ENCODE data around the gene MRPS33.

Gene MRPS33

DNA sequence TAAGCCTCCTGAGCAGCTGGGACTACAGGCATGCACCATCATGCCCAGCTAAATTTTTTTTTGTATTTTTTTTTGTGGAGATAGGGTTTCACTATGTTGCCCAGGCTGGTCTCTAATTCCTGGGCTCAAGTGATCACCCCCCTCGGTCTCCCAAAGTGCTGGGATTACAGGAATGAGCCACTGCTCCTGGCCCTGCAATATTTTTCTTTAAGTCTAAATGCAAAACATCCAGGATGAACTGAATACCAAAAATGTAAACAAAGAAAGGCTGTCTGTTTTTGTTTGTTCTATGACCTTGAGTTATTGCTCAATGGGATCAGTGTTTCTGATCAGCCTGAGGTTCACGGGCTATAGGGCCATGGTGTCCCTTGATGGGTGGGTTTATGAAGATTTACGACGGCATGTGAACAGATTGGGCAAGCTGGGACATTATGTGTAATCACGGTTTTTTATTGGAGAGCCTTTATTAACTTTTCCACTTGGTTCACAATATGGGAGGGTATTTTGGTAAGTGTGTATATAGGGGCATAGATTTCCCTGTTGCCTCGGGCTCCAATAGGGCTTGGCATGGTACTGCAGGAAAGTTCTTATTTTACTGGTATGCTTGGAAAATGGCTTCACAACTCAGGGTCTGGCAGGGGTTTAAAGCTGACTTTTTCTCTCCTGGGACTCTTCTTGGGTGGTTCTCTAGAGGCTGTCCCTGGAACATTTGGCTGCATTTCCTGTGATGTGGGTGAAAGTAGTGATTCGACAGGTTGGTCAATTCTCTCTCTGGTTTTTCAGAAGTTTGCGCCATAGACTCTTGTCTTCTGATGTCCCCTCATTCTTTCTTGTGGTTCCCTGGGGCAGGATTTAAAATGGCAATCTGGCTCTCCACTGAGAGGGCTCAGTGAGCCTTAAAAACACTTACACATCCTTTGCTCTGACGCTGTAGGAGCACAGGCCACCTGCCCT lies 41.6 kb downstream of the MRPS33 start:
- Histone ChIP-seq H2AFZ (ENCODE audit: low read length) (no peak overlapping the region), H3K9me3 (ENCODE audit: low read length) (no peaks in the 10 kb centered on the region), H3K27me3 (ENCODE audit: insufficient read depth, low read length) (no peaks in the 10 kb centered on the region), H3K9me2 (ENCODE audit: low read depth, low read length) (peaks cover 3% of the 10 kb centered on the region; the same call in 1 of the 2 replicates), H3K36me3 (ENCODE audit: insufficient read depth, low read length) (no peaks in the 10 kb centered on the region), H3K4me1 (ENCODE audit: insufficient read depth, low read length, severe bottlenecking) (no peaks in the 10 kb centered on the region), H3K9ac (ENCODE audit: low read length) (no peak overlapping the region), H3K4me2 (ENCODE audit: low read length) (no peak overlapping the region), H3K4me3 (ENCODE audit: low read depth, low read length, poor library complexity, severe bottlenecking) (no peak overlapping the region), H3F3A (ENCODE audit: insufficient read depth, low read length) (no peaks in the 10 kb centered on the region), H4K20me1 (ENCODE audit: insufficient read depth, low read length) (no peaks in the 10 kb centered on the region), H3K27ac (ENCODE audit: low read depth, low read length, poor library complexity, severe bottlenecking) (no peak overlapping the region), H3K79me2 (ENCODE audit: insufficient read depth, low read length) (no peaks in the 10 kb centered on the region)
- TF ChIP-seq, protein P1, sequence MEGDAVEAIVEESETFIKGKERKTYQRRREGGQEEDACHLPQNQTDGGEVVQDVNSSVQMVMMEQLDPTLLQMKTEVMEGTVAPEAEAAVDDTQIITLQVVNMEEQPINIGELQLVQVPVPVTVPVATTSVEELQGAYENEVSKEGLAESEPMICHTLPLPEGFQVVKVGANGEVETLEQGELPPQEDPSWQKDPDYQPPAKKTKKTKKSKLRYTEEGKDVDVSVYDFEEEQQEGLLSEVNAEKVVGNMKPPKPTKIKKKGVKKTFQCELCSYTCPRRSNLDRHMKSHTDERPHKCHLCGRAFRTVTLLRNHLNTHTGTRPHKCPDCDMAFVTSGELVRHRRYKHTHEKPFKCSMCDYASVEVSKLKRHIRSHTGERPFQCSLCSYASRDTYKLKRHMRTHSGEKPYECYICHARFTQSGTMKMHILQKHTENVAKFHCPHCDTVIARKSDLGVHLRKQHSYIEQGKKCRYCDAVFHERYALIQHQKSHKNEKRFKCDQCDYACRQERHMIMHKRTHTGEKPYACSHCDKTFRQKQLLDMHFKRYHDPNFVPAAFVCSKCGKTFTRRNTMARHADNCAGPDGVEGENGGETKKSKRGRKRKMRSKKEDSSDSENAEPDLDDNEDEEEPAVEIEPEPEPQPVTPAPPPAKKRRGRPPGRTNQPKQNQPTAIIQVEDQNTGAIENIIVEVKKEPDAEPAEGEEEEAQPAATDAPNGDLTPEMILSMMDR (IDR thresholded peaks at IDR 0.05; ENCODE audit: low read length): no peak
- no peak for TF ChIP-seq EZH2 (IDR thresholded peaks at IDR 0.05; ENCODE audit: borderline replicate concordance, low read length)

DNA sequence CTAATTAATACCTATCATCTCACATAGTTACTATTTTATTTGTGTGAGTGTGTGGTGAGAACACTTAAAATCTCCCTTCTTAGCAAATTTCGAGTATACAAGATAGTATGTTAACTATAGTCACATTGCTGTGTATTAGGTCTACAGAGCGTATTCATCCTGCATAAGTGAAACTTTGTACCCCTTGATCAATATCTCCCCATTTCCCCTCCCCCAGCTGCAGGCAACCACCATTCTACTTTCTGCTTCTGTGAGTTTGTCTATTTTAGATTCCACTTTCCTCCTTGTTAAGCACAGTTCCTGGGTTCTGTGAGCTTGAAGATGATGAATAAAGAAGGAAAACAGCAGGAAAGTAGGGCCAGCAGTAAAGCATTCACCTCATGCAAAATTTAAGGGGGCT lies 42.4 kb downstream of the MRPS33 start:
- peaks cover 3% of the 10 kb centered on the region; the same call in 1 of the 2 replicates for H3K9me2 ChIP-seq (ENCODE audit: low read depth, low read length)
- no peak overlapping the region for H3K27ac ChIP-seq (ENCODE audit: low read depth, low read length, poor library complexity, severe bottlenecking)
- no peaks in the 10 kb centered on the region for H3K27me3 ChIP-seq (ENCODE audit: insufficient read depth, low read length)
- H2AFZ ChIP-seq (ENCODE audit: low read length): no peak overlapping the region
- no peak overlapping the region for H3K4me2 ChIP-seq (ENCODE audit: low read length)
- H3K4me3 ChIP-seq (ENCODE audit: low read depth, low read length, poor library complexity, severe bottlenecking): no peak overlapping the region
- no peaks in the 10 kb centered on the region for H4K20me1 ChIP-seq (ENCODE audit: insufficient read depth, low read length)
- no peaks in the 10 kb centered on the region for H3K4me1 ChIP-seq (ENCODE audit: insufficient read depth, low read length, severe bottlenecking)
- TF ChIP-seq EZH2 (IDR thresholded peaks at IDR 0.05; ENCODE audit: borderline replicate concordance, low read length): no peak
- TF ChIP-seq, protein P1 (IDR thresholded peaks at IDR 0.05; ENCODE audit: low read length): no peak
- H3K9ac ChIP-seq (ENCODE audit: low read length): no peak overlapping the region
- H3K36me3 ChIP-seq (ENCODE audit: insufficient read depth, low read length): no peaks in the 10 kb centered on the region
- H3K79me2 ChIP-seq (ENCODE audit: insufficient read depth, low read length): no peaks in the 10 kb centered on the region
- no peaks in the 10 kb centered on the region for H3F3A ChIP-seq (ENCODE audit: insufficient read depth, low read length)
- H3K9me3 ChIP-seq (ENCODE audit: low read length): no peaks in the 10 kb centered on the region

DNA sequence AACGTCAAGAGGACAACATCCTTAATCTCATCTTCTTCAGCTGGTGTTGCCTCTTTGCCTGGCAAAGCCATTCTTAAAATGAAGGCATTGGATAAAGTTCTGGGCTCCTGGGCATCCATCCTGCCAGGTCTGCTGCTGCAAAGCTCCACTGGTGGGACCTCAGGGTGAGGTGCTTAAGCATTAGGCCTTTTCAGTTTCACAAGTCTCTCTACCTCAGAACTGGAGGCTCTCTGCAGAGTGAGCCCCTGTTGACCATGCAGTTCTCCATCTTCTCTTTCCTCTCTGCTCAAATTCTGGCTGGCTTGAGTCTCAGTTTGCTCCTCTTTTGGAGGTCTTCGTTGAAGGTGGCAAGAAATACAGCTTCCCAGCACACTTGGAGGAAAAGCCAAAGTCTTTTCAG lies 47.3 kb downstream of the MRPS33 start:
- peaks cover 3% of the 10 kb centered on the region; the same call in 1 of the 2 replicates for H3K9me2 ChIP-seq (ENCODE audit: low read depth, low read length)
- no peak overlapping the region for H2AFZ ChIP-seq (ENCODE audit: low read length)
- no peaks in the 10 kb centered on the region for H3K4me1 ChIP-seq (ENCODE audit: insufficient read depth, low read length, severe bottlenecking)
- H3F3A ChIP-seq (ENCODE audit: insufficient read depth, low read length): no peaks in the 10 kb centered on the region
- H3K36me3 ChIP-seq (ENCODE audit: insufficient read depth, low read length): no peaks in the 10 kb centered on the region
- H3K4me2 ChIP-seq (ENCODE audit: low read length): no peak overlapping the region
- H3K79me2 ChIP-seq (ENCODE audit: insufficient read depth, low read length): no peaks in the 10 kb centered on the region
- H3K27me3 ChIP-seq (ENCODE audit: insufficient read depth, low read length): no peaks in the 10 kb centered on the region
- peaks cover 3% of the 10 kb centered on the region; the same call in 1 of the 2 replicates for H3K9me3 ChIP-seq (ENCODE audit: low read length)
- no peak for TF ChIP-seq EZH2 (IDR thresholded peaks at IDR 0.05; ENCODE audit: borderline replicate concordance, low read length)
- TF ChIP-seq, protein P1 (IDR thresholded peaks at IDR 0.05; ENCODE audit: low read length): no peak
- no peak overlapping the region for H3K27ac ChIP-seq (ENCODE audit: low read depth, low read length, poor library complexity, severe bottlenecking)
- no peak overlapping the region for H3K9ac ChIP-seq (ENCODE audit: low read length)
- no peak overlapping the region for H3K4me3 ChIP-seq (ENCODE audit: low read depth, low read length, poor library complexity, severe bottlenecking)
- H4K20me1 ChIP-seq (ENCODE audit: insufficient read depth, low read length): no peaks in the 10 kb centered on the region
